Measurements from ENCODE around the gene SORBS1.

GRCh38 chr10:95343573-95343972 lies 217.6 kb downstream of the SORBS1 start:
- TF ChIP-seq CEBPB (IDR thresholded peaks at IDR 0.05) (no peak), TAF1 (IDR thresholded peaks at IDR 0.05; ENCODE audit: low read depth) (no peak), NFIC (IDR thresholded peaks at IDR 0.05) (no peak), RAD21 (IDR thresholded peaks at IDR 0.05; ENCODE audit: low read depth) (no peak), YY1 (IDR thresholded peaks at IDR 0.05; ENCODE audit: low read depth) (no peak), CREB1 (IDR thresholded peaks at IDR 0.05; ENCODE audit: low read depth) (no peak)

Measured in Ishikawa (cell line).